LoVo (cell line): ENCODE measurements around the gene SLC12A6.
"Not testable (repeated sequence)": the region's sequence is repeated elsewhere in the genome, so short reads cannot be mapped to it uniquely, and the experiment has no call there.

Source experiments
- DNase-seq: peaks from one replicate; pipeline ENCODE4 v3.0.0-alpha.2; 2016; ENCODE audit warnings: low spot score

Gene SLC12A6

DNA sequence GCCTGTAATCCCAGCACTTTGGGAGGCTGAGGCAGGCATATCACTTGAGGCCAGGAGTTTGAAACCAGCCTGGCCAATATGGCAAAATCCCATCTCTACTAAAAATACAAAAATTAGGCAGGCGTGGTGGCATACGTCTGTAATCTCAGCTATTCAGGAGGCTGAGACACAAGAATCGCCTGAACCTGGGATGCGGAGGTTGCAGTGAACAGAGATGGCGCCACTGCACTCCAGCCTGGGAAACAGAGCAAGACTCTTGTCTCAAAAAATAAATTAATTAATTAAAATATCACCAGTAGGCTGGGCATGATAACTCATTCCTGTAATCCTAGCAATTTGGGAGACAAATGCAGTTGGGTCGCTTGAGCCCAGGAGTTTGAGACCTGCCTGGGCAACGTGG lies 144.3 kb downstream of the SLC12A6 start:
- not testable (repeated sequence) for DNase-seq

DNA sequence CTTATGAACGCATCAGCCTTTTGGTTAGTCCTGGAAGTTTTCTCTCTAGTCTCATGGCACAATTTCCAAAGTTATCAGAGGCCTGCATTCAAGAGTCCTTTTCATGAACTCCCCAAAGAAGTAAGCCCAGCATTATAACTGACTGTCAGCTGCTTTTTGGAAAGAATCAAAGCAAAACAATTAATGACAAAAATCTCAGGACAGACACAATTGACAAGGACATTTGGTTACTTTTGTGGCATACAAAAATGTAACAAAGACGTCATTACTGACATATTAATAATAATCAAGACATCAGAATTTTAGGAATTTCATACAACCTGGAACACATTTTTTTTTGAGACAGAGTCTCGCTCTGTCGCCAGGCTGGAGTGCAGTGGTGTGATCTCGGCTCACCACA lies 148.9 kb downstream of the SLC12A6 start:
- DNase-seq, result no peak

DNA sequence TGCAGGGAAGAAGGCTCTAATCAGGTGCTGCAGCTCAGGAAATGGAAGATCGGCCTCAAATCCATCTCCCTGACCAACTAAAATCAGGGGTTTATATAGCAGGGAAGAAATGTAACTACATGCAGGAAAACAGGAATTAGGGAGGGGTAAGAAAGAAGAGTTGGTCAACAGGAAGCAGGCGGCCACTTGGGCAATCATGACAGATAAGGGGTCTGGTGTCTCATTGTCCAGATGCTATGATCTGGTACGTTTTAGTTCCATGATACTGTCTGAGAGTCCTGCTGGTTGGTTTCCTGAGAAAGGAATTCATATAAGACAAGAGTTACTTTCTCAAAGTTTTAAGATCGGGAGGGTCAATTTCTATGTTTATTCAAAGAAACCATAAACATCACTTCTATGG lies 151.9 kb downstream of the SLC12A6 start:
- DNase-seq, result no peak

DNA sequence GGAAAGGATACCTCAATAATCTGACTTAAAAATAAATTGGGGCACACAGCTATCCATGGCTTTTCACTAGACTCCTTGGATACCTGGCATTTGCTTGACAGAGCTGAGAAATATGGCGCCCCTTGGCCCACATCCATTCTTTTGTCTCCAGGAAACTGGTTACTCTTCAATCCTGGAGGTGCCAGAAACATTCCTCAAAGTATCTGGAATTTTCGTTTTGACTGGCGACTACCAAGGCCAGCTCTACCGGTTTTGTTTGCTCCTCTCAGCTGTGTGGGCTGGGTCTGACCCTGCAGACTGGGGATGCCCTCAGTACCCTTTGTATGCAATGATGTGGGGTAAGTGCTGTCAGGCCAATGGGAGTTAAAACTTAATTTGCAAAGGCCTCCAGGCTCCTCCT lies 154.6 kb downstream of the SLC12A6 start:
- DNase-seq, result no peak
